ENCODE data around the gene MAP7.

MAP7 gene

DNA sequence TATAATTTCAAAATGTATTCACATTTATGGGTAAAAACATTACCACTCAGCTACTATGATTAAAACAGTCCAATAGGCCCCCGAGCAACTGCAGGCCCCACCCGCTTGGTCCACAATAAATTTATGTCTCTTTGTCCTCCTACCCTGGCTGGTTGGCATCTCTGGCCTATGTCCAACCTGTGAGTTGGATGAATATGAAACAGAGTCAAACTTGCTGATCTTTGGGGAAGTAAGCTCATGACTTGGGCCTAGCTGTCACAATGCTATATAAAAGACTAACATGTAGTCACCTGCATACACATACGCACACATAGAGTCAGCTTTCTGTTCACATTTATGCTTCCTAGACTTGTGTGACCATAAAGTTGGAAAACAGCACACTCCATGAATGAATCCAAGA lies 20.5 kb downstream of the MAP7 start:
- DNase-seq (ENCODE audit: low read depth) = no peak

DNA sequence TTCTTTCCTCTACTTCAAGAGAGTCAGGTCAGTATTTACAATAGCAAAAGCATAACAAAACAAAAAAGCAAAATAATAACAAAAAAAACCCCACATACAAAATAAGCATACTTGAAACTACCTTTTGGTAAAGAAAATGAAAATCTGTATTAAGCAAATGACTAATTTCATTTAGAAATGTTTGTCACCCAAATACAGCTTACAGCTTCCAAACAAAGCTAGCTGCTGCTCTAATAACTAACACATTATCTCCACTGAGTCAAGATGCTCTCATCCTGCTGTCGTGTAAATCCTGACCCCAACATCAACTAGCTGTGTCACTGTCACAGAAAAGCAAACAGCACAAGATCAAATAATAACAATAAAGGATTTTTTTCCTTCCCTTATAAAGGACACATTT lies 21.7 kb downstream of the MAP7 start:
- DNase-seq (ENCODE audit: low read depth) = no peak

DNA sequence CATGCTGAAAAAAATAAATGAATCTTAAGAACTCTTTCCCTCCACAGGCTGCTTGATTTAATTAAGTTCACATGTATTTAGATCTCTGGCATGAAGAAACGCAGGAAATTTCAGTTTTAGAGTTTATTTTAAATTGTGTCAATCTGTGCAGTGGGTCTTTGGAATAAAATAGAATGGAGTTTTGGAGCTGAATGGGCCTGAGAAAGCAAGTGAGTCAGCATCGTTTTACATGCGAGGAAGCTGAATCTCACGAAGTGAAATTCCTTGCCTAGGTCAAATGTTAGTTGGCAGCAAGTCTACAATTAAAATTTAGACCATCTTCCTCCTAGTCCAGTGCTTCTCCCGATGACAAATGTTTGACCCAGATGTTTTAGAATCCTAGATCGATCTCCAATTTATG lies 22.4 kb downstream of the MAP7 start:
- DNase-seq (ENCODE audit: low read depth) = no peak

DNA sequence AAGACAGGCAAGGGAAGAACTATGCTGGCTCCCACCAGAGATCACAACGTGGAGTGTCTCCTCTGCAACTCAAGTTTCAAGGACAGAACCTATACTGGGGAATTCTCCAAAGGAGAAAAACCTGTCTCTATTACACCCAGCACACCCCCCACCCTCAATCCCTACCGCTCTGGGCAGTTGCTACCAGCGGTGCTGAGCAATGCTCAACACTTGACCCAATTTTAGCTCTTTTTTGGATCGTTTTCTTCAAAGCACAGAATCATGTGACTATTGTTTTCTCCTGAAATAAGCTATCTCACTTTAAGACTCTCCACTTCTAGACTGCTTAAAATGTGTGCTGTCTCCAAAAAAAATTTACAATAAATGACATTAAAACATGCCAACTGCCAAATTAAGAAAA lies 23.3 kb downstream of the MAP7 start:
- DNase-seq (ENCODE audit: low read depth) = no peak

DNA sequence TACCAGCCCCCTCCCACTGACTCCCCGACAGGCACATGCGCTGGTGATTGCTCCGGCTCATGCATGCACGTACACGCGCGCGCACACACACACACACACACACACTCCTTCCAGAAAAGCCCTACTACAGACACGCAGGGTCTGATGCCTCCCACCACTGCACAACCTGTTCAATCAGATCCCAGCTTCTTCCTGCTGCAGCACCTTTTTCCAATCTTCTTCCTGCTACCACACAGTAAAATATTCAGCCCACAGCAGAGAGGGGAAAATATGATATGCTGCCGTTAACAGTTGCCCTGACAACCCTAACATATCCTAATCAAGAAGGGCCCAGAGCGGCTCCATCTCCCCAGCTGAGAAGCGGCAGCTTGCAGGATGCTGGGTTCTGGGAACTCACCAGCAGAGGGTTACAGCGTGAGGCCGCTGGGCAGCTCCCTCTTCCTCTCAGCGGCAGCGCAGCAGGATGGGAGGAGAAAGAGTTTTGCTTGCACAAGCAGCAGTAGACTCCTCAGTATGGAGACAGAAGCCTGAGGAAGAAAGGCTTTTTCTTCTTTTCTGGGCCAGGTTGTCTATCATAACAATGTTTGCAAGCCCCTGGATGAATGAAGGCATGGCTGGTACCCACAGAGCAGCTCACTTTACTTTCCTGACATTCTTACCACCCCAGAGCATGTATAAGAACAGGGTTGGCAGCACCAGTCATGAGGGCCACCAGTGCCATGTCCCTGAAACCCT lies 23.9 kb downstream of the MAP7 start:
- no peak for DNase-seq (ENCODE audit: low read depth)

DNA sequence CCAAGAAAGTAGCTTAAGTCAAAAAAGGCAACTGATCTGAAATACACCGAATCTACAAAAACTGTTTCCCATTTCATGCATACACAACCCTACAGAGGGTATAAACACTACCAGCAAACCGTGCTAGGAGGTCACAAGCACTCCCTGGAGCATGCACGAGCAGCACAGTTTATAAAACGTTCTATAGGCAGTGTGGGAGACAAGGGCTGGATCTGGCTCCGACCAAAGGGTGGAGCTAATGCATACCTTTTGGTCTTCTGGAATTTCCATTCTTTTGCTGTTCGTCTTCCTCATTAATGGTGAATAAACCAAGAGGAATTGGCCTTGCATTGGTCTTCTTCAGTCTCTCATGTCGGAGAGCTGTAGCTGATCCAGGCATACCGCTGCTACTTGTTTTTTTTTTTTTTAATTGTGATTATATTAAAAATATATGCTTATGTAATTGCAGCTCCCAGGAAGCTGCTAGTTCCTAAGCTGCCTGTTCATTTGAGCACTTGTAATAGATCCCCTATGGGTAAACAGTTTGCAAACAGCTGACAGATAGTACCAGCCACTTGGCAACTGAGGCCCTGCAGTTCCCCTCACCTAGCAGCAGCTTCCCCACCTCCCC lies 24.5 kb downstream of the MAP7 start:
- no peak for DNase-seq (ENCODE audit: low read depth)

DNA sequence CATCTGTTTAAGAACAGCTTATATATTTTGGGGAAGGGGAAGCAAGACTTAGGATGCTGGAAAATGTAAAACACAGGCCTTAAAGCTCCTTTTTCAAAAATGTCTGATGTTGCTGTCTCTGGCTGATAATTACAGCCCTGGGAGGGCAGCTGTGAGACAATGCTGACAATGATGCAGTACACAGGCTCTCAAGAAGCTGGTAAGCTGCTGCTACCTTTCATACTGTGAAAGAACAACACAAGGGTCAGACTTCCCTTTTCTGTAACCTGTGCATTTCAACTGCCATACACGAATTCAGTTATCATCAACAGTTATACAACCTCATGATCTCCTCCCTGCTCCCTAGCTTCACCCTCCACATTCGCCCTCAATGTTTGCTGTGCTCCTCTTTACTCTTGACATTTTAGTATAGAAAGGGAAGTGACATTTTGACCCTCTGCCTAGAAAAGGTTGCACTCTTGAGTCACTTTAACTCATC lies 25.2 kb downstream of the MAP7 start:
- no peak for DNase-seq (ENCODE audit: low read depth)

DNA sequence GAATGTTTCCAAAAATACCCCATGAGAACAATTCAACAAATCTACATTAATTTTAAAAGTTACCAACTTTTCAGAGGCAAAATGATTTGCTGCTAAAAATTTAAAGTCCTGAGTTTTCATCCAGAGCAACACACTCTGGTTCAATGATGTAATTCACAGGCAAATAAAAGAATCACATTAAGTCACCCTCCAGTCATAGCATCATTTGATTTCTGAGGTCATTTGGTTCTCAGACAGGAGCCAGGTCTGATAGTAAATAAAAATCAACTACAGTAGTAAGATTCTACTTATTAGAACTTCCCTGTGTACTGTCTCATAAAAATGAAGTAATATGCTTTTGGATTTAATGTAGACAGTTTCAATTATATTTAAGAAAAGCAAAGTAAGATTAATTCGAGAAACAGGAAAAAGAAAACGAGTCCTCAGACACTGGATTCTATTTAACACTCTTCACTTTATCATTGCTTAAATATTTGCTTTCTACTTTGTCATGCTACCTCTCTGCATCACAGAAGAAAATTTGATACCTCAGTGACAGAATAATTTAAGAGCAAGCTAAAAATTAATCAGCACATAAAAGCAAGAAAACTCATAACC lies 25.8 kb downstream of the MAP7 start:
- no peak for DNase-seq (ENCODE audit: low read depth)

DNA sequence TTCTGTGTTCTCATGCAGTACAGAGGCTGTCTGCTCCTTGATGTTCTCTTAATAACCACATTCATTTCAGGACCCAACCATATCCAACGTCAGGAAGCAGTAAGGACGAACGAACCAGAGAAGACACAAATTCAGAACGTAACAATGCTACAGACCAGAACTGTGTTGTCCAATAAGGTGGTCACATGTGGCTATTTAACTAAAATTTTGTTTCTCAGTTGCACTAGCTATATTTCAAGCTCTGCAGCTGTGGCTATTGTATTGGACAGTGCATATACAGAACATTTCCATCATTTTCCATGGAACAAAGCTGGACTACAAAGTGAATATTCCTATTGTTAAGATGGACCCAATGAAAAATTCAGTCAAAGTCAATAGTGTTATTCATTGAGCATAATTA lies 27.0 kb downstream of the MAP7 start:
- no peak for DNase-seq (ENCODE audit: low read depth)

DNA sequence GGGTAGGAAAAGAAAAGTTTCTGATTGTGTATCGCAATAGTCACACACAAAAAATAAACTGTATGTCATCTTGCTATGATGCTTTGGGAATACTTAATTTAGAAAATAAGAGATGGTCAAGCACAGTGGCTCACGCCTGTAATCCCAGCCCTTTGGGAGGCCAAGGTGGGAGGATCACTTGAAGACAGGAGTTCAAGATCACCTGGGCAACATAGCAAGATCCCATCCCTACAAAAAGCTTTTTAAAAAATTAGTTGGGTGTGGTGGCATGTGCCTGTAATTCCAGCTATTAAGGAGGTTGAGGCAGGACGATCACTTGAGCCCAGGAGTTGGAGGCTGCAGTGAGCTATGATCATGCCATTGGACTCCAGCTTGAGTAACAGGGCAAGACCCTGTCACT lies 27.6 kb downstream of the MAP7 start:
- DNase-seq (ENCODE audit: low read depth) = no peak

DNA sequence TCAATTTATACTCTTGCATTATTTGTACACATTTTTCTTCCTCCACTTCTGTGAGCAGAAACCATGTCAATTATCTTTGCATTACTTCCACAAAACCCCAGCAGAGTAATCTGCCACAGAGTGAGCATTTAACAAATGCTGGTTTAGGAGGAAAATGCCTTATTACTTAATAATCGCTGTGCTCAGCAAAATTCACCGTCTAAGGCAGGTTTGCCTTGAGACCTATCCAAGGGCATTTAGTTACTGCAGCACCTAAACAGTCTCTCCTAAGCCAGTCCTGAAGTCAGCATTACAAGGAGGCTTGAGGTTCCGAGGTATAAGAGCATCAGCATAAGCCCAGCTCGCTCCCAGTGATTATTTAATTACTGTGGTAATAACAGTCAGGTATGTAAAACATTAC lies 28.3 kb downstream of the MAP7 start:
- DNase-seq (ENCODE audit: low read depth) = no peak

DNA sequence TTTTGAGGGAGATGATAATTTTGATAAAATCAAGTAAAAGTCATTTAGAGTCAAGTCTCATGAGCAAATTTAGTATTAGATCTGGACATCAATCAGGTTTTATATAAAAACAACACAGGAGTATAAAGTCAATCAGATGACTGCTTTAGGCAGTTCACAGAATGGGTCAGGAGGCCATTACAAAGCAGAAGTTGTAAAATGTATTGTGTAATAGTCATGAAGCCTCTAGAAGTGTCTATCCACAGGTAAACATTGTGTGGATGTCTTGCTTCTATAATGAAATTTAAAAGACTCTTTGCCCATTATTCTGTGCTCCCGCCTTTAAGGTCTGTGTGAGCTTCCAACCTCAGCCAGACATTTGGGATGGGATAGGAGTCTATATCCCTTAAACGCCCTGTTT lies 28.8 kb downstream of the MAP7 start:
- DNase-seq (ENCODE audit: low read depth) = no peak

DNA sequence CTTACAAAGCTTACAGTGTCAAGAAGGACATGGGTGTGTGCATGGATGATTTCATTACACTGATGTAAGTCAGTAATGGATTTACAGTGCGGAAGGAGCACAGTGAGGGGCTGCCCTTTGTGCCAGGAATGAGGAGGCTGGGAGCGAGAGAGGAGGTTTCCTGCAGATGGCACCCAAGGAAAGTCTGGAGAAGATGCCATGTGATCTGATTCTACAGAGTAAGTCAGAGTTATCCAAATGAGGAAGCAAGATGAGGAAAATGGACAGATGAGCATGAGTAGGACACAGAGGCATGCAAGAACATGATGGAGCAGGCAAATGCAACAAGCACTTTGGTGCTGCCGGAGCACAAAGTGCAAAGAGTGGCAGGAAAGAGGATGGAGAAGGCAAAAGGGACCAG lies 29.7 kb downstream of the MAP7 start:
- no peak for DNase-seq (ENCODE audit: low read depth)

DNA sequence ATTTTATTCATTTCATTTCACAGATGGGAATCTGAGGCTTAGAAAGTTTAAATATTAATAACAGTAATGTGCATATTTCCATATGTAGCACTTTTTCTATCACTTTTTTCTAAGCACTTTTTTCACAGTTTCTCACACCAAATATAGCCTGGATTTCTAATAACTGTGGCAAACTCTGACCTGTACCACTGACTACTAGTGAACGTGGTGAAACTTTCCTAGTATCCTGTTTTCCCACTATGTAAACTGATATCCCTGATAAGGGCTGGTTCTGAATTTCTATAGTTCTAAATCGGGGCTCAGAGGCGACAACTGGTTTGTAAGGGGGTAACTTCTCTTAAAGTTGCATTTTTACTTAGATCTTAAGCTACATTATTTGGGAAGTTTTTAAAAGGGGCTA lies 32.6 kb downstream of the MAP7 start:
- no peak for DNase-seq (ENCODE audit: low read depth)

DNA sequence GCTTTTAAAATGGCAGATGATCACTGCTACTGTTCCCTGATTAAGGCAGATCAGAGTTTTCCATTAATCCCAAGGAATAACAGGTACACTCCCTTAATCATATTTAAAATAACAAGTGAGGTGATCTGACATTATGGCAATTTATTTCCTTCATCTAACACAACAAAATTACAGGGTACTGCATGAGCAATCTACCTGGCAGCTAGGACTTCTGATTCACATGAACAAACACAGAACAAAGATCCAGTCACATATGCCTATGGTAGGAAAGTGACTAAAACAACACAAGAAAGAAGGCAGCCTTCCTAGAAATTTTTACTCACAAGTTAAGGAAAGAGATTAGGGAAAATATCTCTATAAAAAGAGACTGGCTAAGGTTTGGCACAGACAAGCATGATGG lies 33.2 kb downstream of the MAP7 start:
- no peak for DNase-seq (ENCODE audit: low read depth)

DNA sequence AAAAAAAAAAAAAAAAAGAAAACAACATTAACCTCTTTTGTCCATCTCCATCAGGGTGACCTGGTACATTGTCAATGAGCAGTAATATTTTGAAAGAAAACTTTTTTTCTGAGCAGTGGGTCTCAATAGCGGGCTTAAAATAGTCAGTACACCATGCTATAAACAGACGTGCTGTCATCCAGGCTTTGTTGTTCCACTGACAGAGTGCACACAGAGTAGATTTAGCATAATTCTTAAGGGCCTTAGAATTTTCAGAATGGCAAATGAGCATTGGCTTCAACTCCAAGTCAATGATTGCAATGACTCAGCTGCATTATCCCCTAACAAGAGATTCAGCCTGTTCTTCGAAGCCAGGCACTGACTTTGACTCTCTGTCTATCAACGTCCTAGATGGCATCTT lies 35.6 kb downstream of the MAP7 start:
- no peak for DNase-seq (ENCODE audit: low read depth)

DNA sequence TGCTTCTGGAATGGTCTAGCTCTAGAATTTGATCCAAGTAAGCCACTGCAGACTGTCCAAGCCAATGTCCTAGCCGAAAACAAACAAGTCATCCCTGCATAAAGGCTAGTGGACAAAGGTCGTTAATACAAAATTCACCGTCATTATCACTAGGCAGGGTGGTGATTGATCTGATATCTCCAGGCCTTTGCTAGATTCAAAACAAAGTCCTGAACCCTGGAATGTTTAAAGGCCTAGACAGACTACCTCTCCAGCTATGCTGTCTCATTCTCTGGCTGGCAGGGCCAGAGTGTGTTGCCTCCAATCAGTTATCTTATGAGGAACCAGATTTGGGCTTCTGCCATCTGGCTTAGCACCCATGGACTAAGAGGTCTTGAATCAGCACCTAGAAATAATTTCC lies 38.3 kb downstream of the MAP7 start:
- DNase-seq (ENCODE audit: low read depth) = no peak

DNA sequence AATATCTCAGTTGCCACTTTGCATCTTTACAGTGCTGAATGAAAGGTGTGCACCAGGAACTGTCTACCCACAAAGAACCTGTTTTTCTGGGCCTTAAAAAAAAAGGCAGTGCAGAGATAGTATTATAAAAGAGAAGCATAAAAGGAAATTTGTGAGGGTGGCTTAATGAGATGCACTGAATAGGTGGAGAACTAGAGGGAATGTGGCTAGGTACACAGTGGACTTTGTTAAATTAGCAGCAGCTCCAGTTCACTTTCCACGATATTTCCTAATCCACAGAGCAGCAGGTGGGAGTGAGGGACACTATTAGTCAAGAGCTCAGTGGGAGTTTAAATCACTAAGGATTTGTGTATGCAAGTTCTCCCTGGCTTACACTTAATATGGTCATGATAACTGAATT lies 38.8 kb downstream of the MAP7 start:
- DNase-seq (ENCODE audit: low read depth) = no peak

DNA sequence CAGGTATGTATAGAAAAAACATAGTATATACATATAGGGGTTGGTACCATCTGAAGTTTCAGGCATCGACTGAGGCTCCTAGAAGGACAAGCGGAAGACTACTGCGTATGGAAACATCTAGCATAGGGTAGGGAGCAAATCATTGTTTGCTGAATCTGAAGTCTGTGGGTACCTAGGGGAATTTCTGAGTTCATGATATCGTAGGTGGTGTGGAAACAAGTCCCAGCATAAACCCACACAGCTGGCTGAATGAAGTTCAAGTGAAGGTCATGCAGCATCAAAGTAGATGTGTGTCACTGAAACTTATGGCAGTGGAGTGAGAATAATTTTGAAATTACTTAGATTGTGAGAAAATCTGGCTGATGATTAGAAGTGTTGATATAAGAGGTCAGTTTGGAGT lies 39.4 kb downstream of the MAP7 start:
- DNase-seq (ENCODE audit: low read depth) = peak; percentile 39

DNA sequence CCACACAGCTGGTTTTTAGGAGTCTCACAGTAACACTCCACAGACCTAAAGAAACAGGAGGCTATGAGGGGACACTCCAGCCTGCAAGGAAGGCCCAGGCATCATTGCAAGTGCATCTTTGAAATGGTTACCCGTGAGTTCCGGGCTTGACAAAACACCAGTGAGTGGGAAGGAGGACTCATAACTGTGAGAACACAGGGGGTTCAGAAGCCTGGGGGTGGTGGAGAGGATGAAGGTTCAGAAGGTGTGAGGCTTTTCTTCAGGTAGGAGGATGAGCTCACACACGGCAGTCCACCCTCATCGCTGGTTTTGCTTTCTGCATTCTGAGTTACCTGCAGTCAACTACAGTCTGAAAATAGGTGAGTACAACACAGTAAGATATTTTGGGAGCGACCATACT lies 39.9 kb downstream of the MAP7 start:
- DNase-seq (ENCODE audit: low read depth) = peak; percentile 24

DNA sequence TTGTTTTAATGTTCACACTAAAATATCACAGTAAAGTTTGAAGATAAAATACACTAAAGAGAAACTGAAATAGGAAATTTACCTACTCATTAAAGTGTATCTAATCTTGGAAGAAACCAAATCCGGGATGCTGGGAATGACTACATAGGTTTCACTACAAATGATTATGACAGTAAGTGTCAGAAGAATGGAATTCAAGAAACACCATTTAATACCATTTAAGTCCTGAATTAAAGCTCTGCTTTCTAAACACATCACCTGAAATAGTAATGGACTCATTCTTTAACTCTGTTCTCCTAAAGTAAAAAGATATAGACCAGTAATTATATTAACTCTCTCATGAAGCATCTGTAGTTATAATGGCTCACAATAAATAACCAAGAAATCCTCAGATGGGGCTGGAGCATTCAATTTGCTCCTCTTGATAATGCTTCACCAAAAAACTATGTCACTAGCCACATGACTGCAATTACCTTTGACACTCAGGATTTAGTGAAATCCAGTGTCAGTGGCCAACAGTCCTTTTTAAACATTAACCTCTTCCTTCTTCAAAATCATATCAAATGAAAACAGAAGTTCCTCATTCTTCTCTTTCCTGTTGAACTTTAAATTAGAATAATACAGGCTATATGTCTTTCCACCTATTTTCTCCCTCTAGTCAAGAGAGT lies 41.4 kb downstream of the MAP7 start:
- no peak for DNase-seq (ENCODE audit: low read depth)

DNA sequence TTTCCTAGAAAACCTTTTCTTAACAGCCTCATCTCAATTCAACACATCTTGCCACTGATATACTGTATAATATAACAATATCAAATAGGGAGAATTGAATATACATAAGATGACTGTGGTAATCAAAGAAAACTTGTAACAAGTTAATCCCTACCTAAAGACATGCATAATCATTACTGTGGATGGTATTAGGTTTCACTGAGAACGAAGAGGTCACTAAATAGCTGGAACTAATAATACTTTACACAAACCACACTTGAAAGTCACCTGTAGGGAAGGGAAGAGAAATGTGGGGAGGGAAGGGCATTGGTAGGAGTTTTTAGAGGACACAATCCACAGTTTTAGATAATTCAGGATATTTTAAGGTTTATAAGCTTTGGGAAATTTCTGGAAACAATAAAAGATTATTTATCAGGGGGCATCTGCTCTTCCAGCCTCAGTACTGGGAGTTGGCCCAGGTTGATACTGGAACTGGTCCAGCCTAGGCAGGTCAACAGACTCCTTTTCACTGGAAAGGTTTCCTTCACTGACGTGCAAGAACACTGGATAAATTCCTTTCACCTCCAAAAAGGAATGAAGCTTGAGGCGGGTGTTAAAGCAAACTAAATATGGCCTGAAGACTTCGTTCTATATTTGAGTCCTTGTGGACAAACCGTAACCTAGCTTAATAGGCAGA lies 44.0 kb downstream of the MAP7 start:
- no peak for DNase-seq (ENCODE audit: low read depth)

Measured in stimulated activated CD4-positive, alpha-beta T cell treated with anti-CD3 and anti-CD28 coated beads, Interleukin-2, amount 100 ng/mL, for 4 hours (primary cell).